Skeletal muscle cell (primary cell): ENCODE results near the gene BCAR1.
"Not testable (repeated sequence)": the region's sequence is repeated elsewhere in the genome, so short reads cannot be mapped to it uniquely, and the experiment has no call there.

ENCODE experiments used
- DNase-seq: peaks from one replicate; pipeline ENCODE4 v3.0.0-alpha.2; 2010; ENCODE audit warnings: low read depth
- H3K4me3 ChIP-seq: 2 replicates; pipeline ENCODE4 v1.5.1; 2011; ENCODE audit warnings: low read depth, mild to moderate bottlenecking, control low read depth, low read length, moderate library complexity

BCAR1 gene

GRCh38 chr16:75230471-75231110, 20.8 kb downstream of the BCAR1 start:
- H3K4me3 ChIP-seq = no peak overlapping the region
- no peak for DNase-seq

- DNase-seq = no peak
- no peak overlapping the region for H3K4me3 ChIP-seq
These were observed 22.0 kb downstream of the BCAR1 start for GRCh38 chr16:75229172-75230031.

- no peak overlapping the region for H3K4me3 ChIP-seq
- DNase-seq = no peak
These were observed 23.1 kb downstream of the BCAR1 start for GRCh38 chr16:75228143-75228976.

GRCh38 chr16:75227361-75228142, 23.9 kb downstream of the BCAR1 start:
- DNase-seq = no peak
- no peak overlapping the region for H3K4me3 ChIP-seq

GRCh38 chr16:75226550-75227360, 24.7 kb downstream of the BCAR1 start:
- DNase-seq = no peak
- H3K4me3 ChIP-seq = no peak overlapping the region

GRCh38 chr16:75225678-75226515, 25.5 kb downstream of the BCAR1 start:
- no peak for DNase-seq
- H3K4me3 ChIP-seq = no peak overlapping the region

GRCh38 chr16:75225092-75225491, 26.3 kb downstream of the BCAR1 start:
- no peak for DNase-seq

GRCh38 chr16:75224306-75225082, 26.9 kb downstream of the BCAR1 start:
- no peak for DNase-seq
- H3K4me3 ChIP-seq = no peak overlapping the region

More at GRCh38 chr16:75225092-75225491, 26.3 kb downstream of the BCAR1 start:
- H3K4me3 ChIP-seq = no peak overlapping the region

- DNase-seq, H3K4me3 ChIP-seq: not testable (repeated sequence)
These were observed 28.3 kb downstream of the BCAR1 start for GRCh38 chr16:75223129-75223528.

GRCh38 chr16:75222271-75222783, 29.1 kb downstream of the BCAR1 start:
- no peak overlapping the region for H3K4me3 ChIP-seq
- DNase-seq = no peak

GRCh38 chr16:75219838-75220237, 31.6 kb downstream of the BCAR1 start:
- DNase-seq = no peak
- H3K4me3 ChIP-seq = no peak overlapping the region

- no peak for DNase-seq
These were observed 32.3 kb downstream of the BCAR1 start for GRCh38 chr16:75219088-75219487.

GRCh38 chr16:75218256-75219076, 33.0 kb downstream of the BCAR1 start, which contains the start of gene CTRB1:
CTRB1 (plus strand) TSS chr16:75218988; CDS start chr16:75219008, 20 bp downstream.
- DNase-seq = no peak

More at GRCh38 chr16:75219088-75219487, 32.3 kb downstream of the BCAR1 start:
- H3K4me3 ChIP-seq = no peak overlapping the region

GRCh38 chr16:75217389-75217851, 34.0 kb downstream of the BCAR1 start:
- no peak for DNase-seq
- no peak overlapping the region for H3K4me3 ChIP-seq

More at GRCh38 chr16:75218256-75219076, 33.0 kb downstream of the BCAR1 start, which contains the start of gene CTRB1:
- no peak within 1 kb of the TSS for H3K4me3 ChIP-seq

GRCh38 chr16:75216576-75216975, 34.8 kb downstream of the BCAR1 start:
- H3K4me3 ChIP-seq = no peak overlapping the region
- no peak for DNase-seq
